DND-41 (cell line): Measurements from ENCODE around the gene TMEM164.

Source experiments
- ATAC-seq: fragments of 200-7000 bp; cut with Tn5 transposase; 3 replicates; pipeline ENCODE4 v1.9.1; 2021; ENCODE audit warnings: low read depth; ENCODE audit not compliant: insufficient read depth
- DNase-seq: peaks from one replicate; pipeline ENCODE4 v3.0.0-alpha.2; 2020
- H2AFZ ChIP-seq: 2 replicates; pipeline ENCODE4 v1.6.0; 2012; ENCODE audit warnings: low read depth, low read length
- H3K27ac ChIP-seq: 2 replicates; pipeline ENCODE4 v1.5.1; 2012; ENCODE audit warnings: low read length, inconsistent platforms
- H3K27me3 ChIP-seq: fragments of 200-600 bp; sonication (generic); 2 replicates; pipeline ENCODE4 v1.6.0; 2012; ENCODE audit warnings: low read length, mild to moderate bottlenecking, inconsistent platforms; ENCODE audit not compliant: insufficient read depth, poor library complexity
- H3K36me3 ChIP-seq: 2 replicates; pipeline ENCODE4 v1.5.1; 2012; ENCODE audit warnings: low read length, inconsistent platforms; ENCODE audit not compliant: insufficient read depth
- H3K4me1 ChIP-seq: 2 replicates; pipeline ENCODE4 v1.5.1; 2012; ENCODE audit warnings: mild to moderate bottlenecking, low read length; ENCODE audit not compliant: insufficient read depth
- H3K4me2 ChIP-seq: 2 replicates; pipeline ENCODE4 v1.6.0; 2012; ENCODE audit warnings: mild to moderate bottlenecking, moderate library complexity, low read length, inconsistent platforms; ENCODE audit not compliant: insufficient read depth
- H3K4me3 ChIP-seq, 2 experiments: fragments of 200-600 bp in 1 of 2; shearing (Covaris generic) in 1 of 2; 2 replicates each; pipeline ENCODE4 v1.5.1; 2012 to 2016; ENCODE audit warnings: inconsistent platforms in 2 of 2, low read length in 2 of 2, mild to moderate bottlenecking in 2 of 2, low read depth in 1 of 2, moderate library complexity in 1 of 2
- H3K79me2 ChIP-seq: 2 replicates; pipeline ENCODE4 v1.6.0; 2012; ENCODE audit warnings: low read length, inconsistent platforms; ENCODE audit not compliant: insufficient read depth
- H3K9ac ChIP-seq: 2 replicates; pipeline ENCODE4 v1.6.0; 2012; ENCODE audit warnings: low read depth, mild to moderate bottlenecking, inconsistent platforms, low read length, moderate library complexity
- H3K9me3 ChIP-seq: 2 replicates; pipeline ENCODE4 v1.5.1; 2012; ENCODE audit warnings: low read length, moderate library complexity, mild to moderate bottlenecking, inconsistent platforms; ENCODE audit not compliant: insufficient read depth, severe bottlenecking
- H4K20me1 ChIP-seq: 2 replicates; pipeline ENCODE4 v1.6.0; 2012; ENCODE audit warnings: low read length; ENCODE audit not compliant: insufficient read depth
- EZH2 ChIP-seq: IDR thresholded peaks from 3 replicates; pipeline ENCODE4 v1.6.1; 2012; ENCODE audit warnings: borderline replicate concordance, low read depth, mild to moderate bottlenecking, moderate library complexity, low read length, inconsistent platforms; ENCODE audit not compliant: severe bottlenecking
- TF ChIP-seq, protein P1 (sequence below): IDR thresholded peaks from 2 replicates; pipeline ENCODE4 v1.5.1; 2012; ENCODE audit warnings: borderline replicate concordance, low read length, moderate library complexity, mild to moderate bottlenecking; ENCODE audit not compliant: poor library complexity, severe bottlenecking; ENCODE audit errors: extremely low read depth

Gene TMEM164

DNA sequence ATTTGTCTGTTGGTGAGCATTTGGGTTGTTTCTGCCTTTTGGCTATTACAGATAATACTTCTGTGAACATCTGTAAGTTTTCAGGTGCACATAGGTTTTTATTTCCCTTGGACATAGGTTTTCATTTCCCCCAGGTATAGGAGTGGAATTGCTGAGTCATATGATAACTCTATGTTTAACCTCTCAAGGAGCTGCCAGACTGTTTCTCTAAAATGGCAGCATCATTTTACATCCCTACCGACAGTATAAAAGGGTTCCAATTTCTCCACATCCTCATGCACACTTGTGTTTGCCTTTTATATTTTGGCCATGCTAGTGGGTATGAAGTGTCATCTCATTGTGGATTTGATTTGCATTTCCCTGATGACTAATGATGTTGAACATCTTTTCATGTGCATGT lies 53.5 kb downstream of the TMEM164 start:
- no peaks in the 10 kb centered on the region for H3K4me1 ChIP-seq
- H3K79me2 ChIP-seq, result no peaks in the 10 kb centered on the region
- no peaks in the 10 kb centered on the region for H4K20me1 ChIP-seq
- no peak for TF ChIP-seq EZH2
- TF ChIP-seq, protein P1, sequence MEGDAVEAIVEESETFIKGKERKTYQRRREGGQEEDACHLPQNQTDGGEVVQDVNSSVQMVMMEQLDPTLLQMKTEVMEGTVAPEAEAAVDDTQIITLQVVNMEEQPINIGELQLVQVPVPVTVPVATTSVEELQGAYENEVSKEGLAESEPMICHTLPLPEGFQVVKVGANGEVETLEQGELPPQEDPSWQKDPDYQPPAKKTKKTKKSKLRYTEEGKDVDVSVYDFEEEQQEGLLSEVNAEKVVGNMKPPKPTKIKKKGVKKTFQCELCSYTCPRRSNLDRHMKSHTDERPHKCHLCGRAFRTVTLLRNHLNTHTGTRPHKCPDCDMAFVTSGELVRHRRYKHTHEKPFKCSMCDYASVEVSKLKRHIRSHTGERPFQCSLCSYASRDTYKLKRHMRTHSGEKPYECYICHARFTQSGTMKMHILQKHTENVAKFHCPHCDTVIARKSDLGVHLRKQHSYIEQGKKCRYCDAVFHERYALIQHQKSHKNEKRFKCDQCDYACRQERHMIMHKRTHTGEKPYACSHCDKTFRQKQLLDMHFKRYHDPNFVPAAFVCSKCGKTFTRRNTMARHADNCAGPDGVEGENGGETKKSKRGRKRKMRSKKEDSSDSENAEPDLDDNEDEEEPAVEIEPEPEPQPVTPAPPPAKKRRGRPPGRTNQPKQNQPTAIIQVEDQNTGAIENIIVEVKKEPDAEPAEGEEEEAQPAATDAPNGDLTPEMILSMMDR, result no peak
- no peak overlapping the region for H3K4me2 ChIP-seq
- no peak overlapping the region for H3K4me3 ChIP-seq
- no peak overlapping the region for H3K9ac ChIP-seq
- H2AFZ ChIP-seq, result no peak overlapping the region
- H3K27me3 ChIP-seq, result no peaks in the 10 kb centered on the region
- no peaks in the 10 kb centered on the region for H3K9me3 ChIP-seq
- H3K36me3 ChIP-seq, result peaks cover 2% of the 10 kb centered on the region; the same call in 1 of the 2 replicates
- H3K27ac ChIP-seq, result no peak overlapping the region
- ATAC-seq, result no peak
- no peak for DNase-seq

DNA sequence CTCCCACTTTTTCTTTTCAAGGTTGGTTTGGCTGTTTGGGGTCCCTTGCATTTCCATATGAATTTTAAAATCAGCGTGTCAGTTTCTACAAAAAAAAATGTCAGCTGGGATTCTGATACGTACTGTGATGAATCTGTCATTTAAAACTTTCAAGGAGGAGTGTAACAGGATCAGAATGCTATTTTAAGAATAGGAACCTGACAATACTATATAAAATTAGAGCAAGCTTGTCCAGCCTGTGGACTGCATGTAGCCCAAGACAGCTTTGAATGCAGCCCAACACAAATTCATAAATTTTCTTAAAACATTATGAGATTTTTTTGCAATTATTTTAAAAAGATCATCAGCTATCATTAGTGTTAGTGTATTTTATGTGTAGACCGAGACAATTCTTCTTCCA lies 56.5 kb downstream of the TMEM164 start:
- H3K4me3 ChIP-seq, result no peak overlapping the region
- no peaks in the 10 kb centered on the region for H3K27me3 ChIP-seq
- ATAC-seq (no peak), DNase-seq (no peak)
- no peak overlapping the region for H3K9ac ChIP-seq
- no peaks in the 10 kb centered on the region for H3K79me2 ChIP-seq
- H3K36me3 ChIP-seq, result peaks cover 1% of the 10 kb centered on the region; the same call in 1 of the 2 replicates
- H3K4me1 ChIP-seq, result no peaks in the 10 kb centered on the region
- H2AFZ ChIP-seq, result no peak overlapping the region
- H3K9me3 ChIP-seq, result no peaks in the 10 kb centered on the region
- H3K4me2 ChIP-seq, result no peak overlapping the region
- TF ChIP-seq EZH2, result no peak
- TF ChIP-seq, protein P1, result no peak
- H4K20me1 ChIP-seq, result no peaks in the 10 kb centered on the region
- no peak overlapping the region for H3K27ac ChIP-seq

DNA sequence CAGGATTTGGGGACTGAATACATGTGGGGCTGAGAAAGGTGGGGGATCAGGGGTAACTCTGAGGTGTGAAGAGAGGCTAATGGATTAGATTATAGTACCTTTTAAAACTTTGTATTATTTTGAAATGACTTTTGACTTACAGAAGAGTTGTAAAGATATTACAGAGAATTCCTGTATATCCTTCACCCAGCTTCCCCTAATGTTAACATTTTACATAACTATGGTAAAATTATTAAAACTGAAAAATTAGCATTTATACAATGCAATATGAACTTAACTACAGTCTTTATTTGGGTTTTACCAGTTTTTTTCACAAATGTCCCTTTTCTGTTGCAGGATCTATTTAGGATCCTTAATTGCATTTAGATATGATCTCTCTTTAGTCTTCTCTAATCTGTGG lies 57.4 kb downstream of the TMEM164 start:
- no peak overlapping the region for H3K4me2 ChIP-seq
- no peak overlapping the region for H2AFZ ChIP-seq
- ATAC-seq, result no peak
- no peak for TF ChIP-seq EZH2
- TF ChIP-seq, protein P1, result no peak
- H4K20me1 ChIP-seq, result no peaks in the 10 kb centered on the region
- no peaks in the 10 kb centered on the region for H3K4me1 ChIP-seq
- H3K27me3 ChIP-seq, result no peaks in the 10 kb centered on the region
- H3K9ac ChIP-seq, result no peak overlapping the region
- H3K9me3 ChIP-seq, result no peaks in the 10 kb centered on the region
- no peaks in the 10 kb centered on the region for H3K36me3 ChIP-seq
- no peak for DNase-seq
- no peak overlapping the region for H3K27ac ChIP-seq
- no peaks in the 10 kb centered on the region for H3K79me2 ChIP-seq
- no peak overlapping the region for H3K4me3 ChIP-seq
